Neural cell (in vitro differentiated cells): Measurements from ENCODE around the gene PTPRS. TPM values are rescaled to one million over a fixed set of nuclear protein-coding genes. Genes with fewer than 3 reads are reported as not detected.

Experiments used
- H2AFZ ChIP-seq: fragments of 200-600, 300-800 bp; sonication (generic), shearing (Covaris generic); 2 replicates; pipeline ENCODE4 v1.6.0; 2014; ENCODE audit warnings: low read depth, mild to moderate bottlenecking, antibody characterized with exemption, low read length, moderate library complexity
- H3F3A ChIP-seq: fragments of 200-600 bp; shearing (Covaris generic); 2 replicates; pipeline ENCODE4 v1.6.1; 2016; ENCODE audit warnings: mild to moderate bottlenecking, moderate library complexity, mixed read lengths, antibody characterized with exemption, low read length; ENCODE audit not compliant: insufficient read depth, poor library complexity, severe bottlenecking
- H3K27ac ChIP-seq: fragments of 200-600, 300-800 bp; sonication (generic), shearing (Covaris generic); 2 replicates; pipeline ENCODE4 v1.5.1; 2014; ENCODE audit warnings: mild to moderate bottlenecking, low read length, moderate library complexity
- H3K27me3 ChIP-seq: fragments of 300-800, 200-600 bp; sonication (generic), shearing (Covaris generic); 2 replicates; pipeline ENCODE4 v1.6.0; 2014; ENCODE audit warnings: mild to moderate bottlenecking, low read depth, low read length, moderate library complexity; ENCODE audit not compliant: insufficient read depth
- H3K36me3 ChIP-seq: fragments of 300-800, 200-600 bp; sonication (generic), shearing (Covaris generic); 2 replicates; pipeline ENCODE4 v1.5.1; 2014; ENCODE audit warnings: mild to moderate bottlenecking, antibody characterized with exemption, low read length, moderate library complexity; ENCODE audit not compliant: insufficient read depth
- H3K4me2 ChIP-seq: fragments of 300-800, 200-600 bp; sonication (generic), shearing (Covaris generic); 2 replicates; pipeline ENCODE4 v1.6.0; 2014; ENCODE audit warnings: mild to moderate bottlenecking, low read length
- H3K4me3 ChIP-seq: fragments of 300-800, 200-600 bp; sonication (generic), shearing (Covaris generic); 2 replicates; pipeline ENCODE4 v1.5.1; 2014; ENCODE audit warnings: mild to moderate bottlenecking, low read length, moderate library complexity
- H3K79me2 ChIP-seq: fragments of 200-600 bp; shearing (Covaris generic); replicated peaks from 2 replicates; pipeline ENCODE4 v1.6.0; 2014; ENCODE audit warnings: mild to moderate bottlenecking, low read length, moderate library complexity; ENCODE audit not compliant: insufficient read depth
- H3K9ac ChIP-seq: fragments of 300-800, 200-600 bp; sonication (generic), shearing (Covaris generic); 2 replicates; pipeline ENCODE4 v1.6.1; 2016; ENCODE audit warnings: mild to moderate bottlenecking, low read length, mixed read lengths
- H3K9me2 ChIP-seq: fragments of 200-600 bp; shearing (Covaris generic); 2 replicates; pipeline ENCODE4 v1.6.1; 2016; ENCODE audit warnings: mild to moderate bottlenecking, low read length, mixed read lengths; ENCODE audit not compliant: insufficient read depth
- H3K9me3 ChIP-seq: fragments of 200-600, 300-800 bp; sonication (generic), shearing (Covaris generic); 2 replicates; pipeline ENCODE4 v1.6.1; 2016; ENCODE audit warnings: mild to moderate bottlenecking, mixed run types, low read length, moderate library complexity, mixed read lengths
- H4K20me1 ChIP-seq: fragments of 200-600 bp; shearing (Covaris generic); 2 replicates; pipeline ENCODE4 v1.6.1; 2016; ENCODE audit warnings: mild to moderate bottlenecking, mixed run types; ENCODE audit not compliant: insufficient read depth
- EP300 ChIP-seq: fragments of 450-650 bp; conservative IDR thresholded peaks from 2 replicates; pipeline ENCODE4 v1.6.1; 2014; ENCODE audit warnings: antibody characterized with exemption, mild to moderate bottlenecking, moderate library complexity; ENCODE audit not compliant: poor library complexity, severe bottlenecking
- EZH2 ChIP-seq: fragments of 200-600, 300-800 bp; shearing (Covaris generic), sonication (generic); IDR thresholded peaks from 2 replicates; pipeline ENCODE4 v1.6.1; 2014; ENCODE audit warnings: antibody characterized with exemption, low read length, borderline replicate concordance, mild to moderate bottlenecking; ENCODE audit not compliant: insufficient read depth, poor library complexity, severe bottlenecking
- MXI1 ChIP-seq: fragments of 450-650 bp; conservative IDR thresholded peaks from 2 replicates; pipeline ENCODE4 v1.6.1; 2014; ENCODE audit warnings: antibody characterized with exemption, mild to moderate bottlenecking; ENCODE audit not compliant: poor library complexity, severe bottlenecking
- POLR2AphosphoS5 ChIP-seq: IDR thresholded peaks from 2 replicates; pipeline ENCODE4 v1.6.1; 2012
- RAD21 ChIP-seq: fragments of 450-650 bp; conservative IDR thresholded peaks from 2 replicates; pipeline ENCODE4 v1.6.1; 2014; ENCODE audit warnings: antibody characterized with exemption, mild to moderate bottlenecking, moderate library complexity
- REST ChIP-seq: IDR thresholded peaks from 2 replicates; pipeline ENCODE4 v1.6.1; 2012; ENCODE audit warnings: borderline replicate concordance
- SMC3 ChIP-seq: fragments of 450-650 bp; conservative IDR thresholded peaks from 2 replicates; pipeline ENCODE4 v1.6.1; 2014; ENCODE audit warnings: antibody characterized with exemption, mild to moderate bottlenecking, moderate library complexity; ENCODE audit not compliant: poor library complexity
- TAF1 ChIP-seq: IDR thresholded peaks from 2 replicates; pipeline ENCODE4 v1.6.1; 2012; ENCODE audit warnings: low read depth
- polyA plus RNA-seq: library from polyadenylated mRNA; depleted of rRNA; stranded (reverse); fragments of >200 nt; gene quantifications from 2 replicates; pipeline ENCODE4 v1.2.3, GENCODE V29; 2014
- TF ChIP-seq, protein P1 (sequence below): fragments of 450-650 bp; IDR thresholded peaks from 2 replicates; pipeline ENCODE4 v1.5.1; 2014; ENCODE audit warnings: antibody characterized with exemption, mild to moderate bottlenecking, moderate library complexity; ENCODE audit not compliant: poor library complexity, severe bottlenecking

Gene PTPRS
- polyA plus RNA-seq, 1 donor from 2014 or later: 121 TPM

- Histone ChIP-seq H3F3A (no peaks in the 10 kb centered on the region), H3K27me3 (no peaks in the 10 kb centered on the region)
Measured at GRCh38 chr19:5324947-5325346, 15.7 kb downstream of the PTPRS start.

GRCh38 chr19:5323475-5323811 lies 17.2 kb downstream of the PTPRS start:
- Histone ChIP-seq H3K79me2 (peaks cover 80% of the 10 kb centered on the region), H3K9me2 (no peaks in the 10 kb centered on the region)
- TF ChIP-seq REST: no peak
- no peak for TF ChIP-seq SMC3

More at GRCh38 chr19:5324947-5325346, 15.7 kb downstream of the PTPRS start:
- H3K4me3 ChIP-seq: no peak overlapping the region
- no peak overlapping the region for H2AFZ ChIP-seq
- no peaks in the 10 kb centered on the region for H3K36me3 ChIP-seq
- H3K4me2 ChIP-seq: no peak overlapping the region
- no peak for TF ChIP-seq TAF1
- TF ChIP-seq MXI1: no peak
- TF ChIP-seq SMC3: no peak
- TF ChIP-seq EZH2: no peak
- TF ChIP-seq, protein P1, sequence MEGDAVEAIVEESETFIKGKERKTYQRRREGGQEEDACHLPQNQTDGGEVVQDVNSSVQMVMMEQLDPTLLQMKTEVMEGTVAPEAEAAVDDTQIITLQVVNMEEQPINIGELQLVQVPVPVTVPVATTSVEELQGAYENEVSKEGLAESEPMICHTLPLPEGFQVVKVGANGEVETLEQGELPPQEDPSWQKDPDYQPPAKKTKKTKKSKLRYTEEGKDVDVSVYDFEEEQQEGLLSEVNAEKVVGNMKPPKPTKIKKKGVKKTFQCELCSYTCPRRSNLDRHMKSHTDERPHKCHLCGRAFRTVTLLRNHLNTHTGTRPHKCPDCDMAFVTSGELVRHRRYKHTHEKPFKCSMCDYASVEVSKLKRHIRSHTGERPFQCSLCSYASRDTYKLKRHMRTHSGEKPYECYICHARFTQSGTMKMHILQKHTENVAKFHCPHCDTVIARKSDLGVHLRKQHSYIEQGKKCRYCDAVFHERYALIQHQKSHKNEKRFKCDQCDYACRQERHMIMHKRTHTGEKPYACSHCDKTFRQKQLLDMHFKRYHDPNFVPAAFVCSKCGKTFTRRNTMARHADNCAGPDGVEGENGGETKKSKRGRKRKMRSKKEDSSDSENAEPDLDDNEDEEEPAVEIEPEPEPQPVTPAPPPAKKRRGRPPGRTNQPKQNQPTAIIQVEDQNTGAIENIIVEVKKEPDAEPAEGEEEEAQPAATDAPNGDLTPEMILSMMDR: no peak
- no peak for TF ChIP-seq RAD21
- no peak for TF ChIP-seq EP300
- TF ChIP-seq REST: no peak
- TF ChIP-seq POLR2AphosphoS5: no peak
- no peak overlapping the region for H3K9ac ChIP-seq
- no peak overlapping the region for H3K27ac ChIP-seq
- H3K79me2 ChIP-seq: peaks cover 80% of the 10 kb centered on the region
- peaks cover 2% of the 10 kb centered on the region for H3K9me3 ChIP-seq
- H4K20me1 ChIP-seq: peaks cover 75% of the 10 kb centered on the region
- no peaks in the 10 kb centered on the region for H3K9me2 ChIP-seq

More at GRCh38 chr19:5323475-5323811, 17.2 kb downstream of the PTPRS start:
- peaks cover 80% of the 10 kb centered on the region for H4K20me1 ChIP-seq
- peaks cover 2% of the 10 kb centered on the region for H3K9me3 ChIP-seq
- H3K9ac ChIP-seq: no peak overlapping the region
- peaks cover 4% of the 10 kb centered on the region for H3K36me3 ChIP-seq
- H3K27ac ChIP-seq: no peak overlapping the region
- H3K4me3 ChIP-seq: no peak overlapping the region
- no peaks in the 10 kb centered on the region for H3K27me3 ChIP-seq
- H3K4me2 ChIP-seq: no peak overlapping the region
- no peak overlapping the region for H2AFZ ChIP-seq
- no peaks in the 10 kb centered on the region for H3F3A ChIP-seq
